AG09319 (cell line): ENCODE data around the gene NEK11.

Experiments
- DNase-seq: peaks from one replicate; pipeline ENCODE4 v3.0.0-alpha.2; 2010; ENCODE audit warnings: low read depth; ENCODE audit errors: extremely low read depth
- TF ChIP-seq, protein P1 (sequence below): IDR thresholded peaks from 2 replicates; pipeline ENCODE4 v1.5.1; 2011; ENCODE audit warnings: low read depth, mild to moderate bottlenecking, inconsistent platforms, low read length, moderate library complexity

The NEK11 gene

GRCh38 chr3:131140891-131141290 is 114.2 kb downstream of the NEK11 start:
- TF ChIP-seq, protein P1, sequence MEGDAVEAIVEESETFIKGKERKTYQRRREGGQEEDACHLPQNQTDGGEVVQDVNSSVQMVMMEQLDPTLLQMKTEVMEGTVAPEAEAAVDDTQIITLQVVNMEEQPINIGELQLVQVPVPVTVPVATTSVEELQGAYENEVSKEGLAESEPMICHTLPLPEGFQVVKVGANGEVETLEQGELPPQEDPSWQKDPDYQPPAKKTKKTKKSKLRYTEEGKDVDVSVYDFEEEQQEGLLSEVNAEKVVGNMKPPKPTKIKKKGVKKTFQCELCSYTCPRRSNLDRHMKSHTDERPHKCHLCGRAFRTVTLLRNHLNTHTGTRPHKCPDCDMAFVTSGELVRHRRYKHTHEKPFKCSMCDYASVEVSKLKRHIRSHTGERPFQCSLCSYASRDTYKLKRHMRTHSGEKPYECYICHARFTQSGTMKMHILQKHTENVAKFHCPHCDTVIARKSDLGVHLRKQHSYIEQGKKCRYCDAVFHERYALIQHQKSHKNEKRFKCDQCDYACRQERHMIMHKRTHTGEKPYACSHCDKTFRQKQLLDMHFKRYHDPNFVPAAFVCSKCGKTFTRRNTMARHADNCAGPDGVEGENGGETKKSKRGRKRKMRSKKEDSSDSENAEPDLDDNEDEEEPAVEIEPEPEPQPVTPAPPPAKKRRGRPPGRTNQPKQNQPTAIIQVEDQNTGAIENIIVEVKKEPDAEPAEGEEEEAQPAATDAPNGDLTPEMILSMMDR, result no peak
- no peak for DNase-seq

GRCh38 chr3:131141770-131142169 is 115.1 kb downstream of the NEK11 start:
- TF ChIP-seq, protein P1, result no peak
- no peak for DNase-seq

DNA sequence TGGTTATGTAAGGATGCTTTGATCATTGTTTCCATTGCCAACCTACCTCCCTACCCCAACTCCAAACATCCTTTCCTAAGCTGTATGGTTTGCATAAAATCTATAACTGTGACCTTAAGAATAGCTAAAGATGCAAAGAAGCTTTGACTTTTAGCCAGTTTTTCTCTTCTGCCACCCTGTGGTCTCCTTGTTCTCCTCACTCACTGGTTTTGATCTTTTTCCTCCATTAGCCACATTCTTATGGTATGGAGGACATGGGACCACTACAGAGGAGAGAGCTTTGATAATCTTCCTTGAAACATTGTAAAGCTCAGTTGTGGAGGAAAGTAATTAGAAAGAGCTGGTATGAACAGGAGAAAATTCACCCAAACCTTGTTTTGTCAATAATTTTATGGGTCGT is 115.9 kb downstream of the NEK11 start:
- TF ChIP-seq, protein P1, result no peak; the same call in 1 of the 2 replicates
- no peak for DNase-seq

- TF ChIP-seq, protein P1, result no peak
- no peak for DNase-seq
Measured at GRCh38 chr3:131143802-131144201, 117.1 kb downstream of the NEK11 start.

GRCh38 chr3:131147534-131147933 is 120.9 kb downstream of the NEK11 start:
- TF ChIP-seq, protein P1, result no peak
- no peak for DNase-seq

GRCh38 chr3:131158434-131158833 is 131.8 kb downstream of the NEK11 start:
- TF ChIP-seq, protein P1, result no peak

GRCh38 chr3:131162516-131162915 is 135.8 kb downstream of the NEK11 start:
- TF ChIP-seq, protein P1, result no peak
- DNase-seq, result no peak

More at GRCh38 chr3:131158434-131158833, 131.8 kb downstream of the NEK11 start:
- DNase-seq, result no peak
